HG02571 (cell line): ENCODE data around the gene OAS1.
"Not testable (repeated sequence)": the region's sequence is repeated elsewhere in the genome, so short reads cannot be mapped to it uniquely, and the experiment has no call there.

Experiments used
- ATAC-seq: cut with Tn5 transposase; IDR thresholded peaks from one replicate; pipeline ENCODE4 v1.9.1; 2021; ENCODE audit warnings: mild to moderate bottlenecking, moderate library complexity; ENCODE audit not compliant: unreplicated experiment

Gene OAS1

GRCh38 chr12:112933129-112933505 lies 26.4 kb downstream of the OAS1 start:
- ATAC-seq, result no peak

- ATAC-seq, result no peak
Measured at GRCh38 chr12:112936264-112936663, 29.5 kb downstream of the OAS1 start.

- ATAC-seq, result no peak
Measured at GRCh38 chr12:112936927-112937326, 30.2 kb downstream of the OAS1 start.

- ATAC-seq, result no peak
Measured at GRCh38 chr12:112937741-112938719, 31.3 kb downstream of the OAS1 start, which contains the start of gene OAS3. OAS3 (plus strand) TSS chr12:112938474; CDS start chr12:112938531, 57 bp downstream.

GRCh38 chr12:112938751-112939150 lies 32.0 kb downstream of the OAS1 start:
- no peak for ATAC-seq

GRCh38 chr12:112939761-112940381 lies 33.1 kb downstream of the OAS1 start:
- peak; percentile 45 for ATAC-seq

GRCh38 chr12:112941528-112942335 lies 35.0 kb downstream of the OAS1 start:
- ATAC-seq, result no peak

GRCh38 chr12:112942572-112942971 lies 35.8 kb downstream of the OAS1 start:
- no peak for ATAC-seq

- no peak for ATAC-seq
Measured at GRCh38 chr12:112944024-112944690, 37.4 kb downstream of the OAS1 start.

- no peak for ATAC-seq
Measured at GRCh38 chr12:112945515-112945914, 38.8 kb downstream of the OAS1 start.

GRCh38 chr12:112946236-112947000 lies 39.7 kb downstream of the OAS1 start:
- ATAC-seq, result no peak

- ATAC-seq, result no peak
Measured at GRCh38 chr12:112947314-112947713, 40.6 kb downstream of the OAS1 start.

GRCh38 chr12:112947761-112948160 lies 41.0 kb downstream of the OAS1 start:
- ATAC-seq, result no peak

- no peak for ATAC-seq
Measured at GRCh38 chr12:112948806-112949205, 42.0 kb downstream of the OAS1 start.

- ATAC-seq, result no peak
Measured at GRCh38 chr12:112950701-112951100, 43.9 kb downstream of the OAS1 start.

- ATAC-seq, result not testable (repeated sequence)
Measured at GRCh38 chr12:112957125-112957524, 50.4 kb downstream of the OAS1 start.

- ATAC-seq, result no peak
Measured at GRCh38 chr12:112961074-112961473, 54.3 kb downstream of the OAS1 start.

- no peak for ATAC-seq
Measured at GRCh38 chr12:112961536-112961935, 54.8 kb downstream of the OAS1 start.

- ATAC-seq, result no peak
Measured at GRCh38 chr12:112962561-112962960, 55.8 kb downstream of the OAS1 start.
